Measurements from ENCODE around the gene MAML3.

GRCh38 chr4:139779691-139780090 lies 374.3 kb downstream of the MAML3 start:
- TF ChIP-seq CTCF (IDR thresholded peaks at IDR 0.05): no peak
- TF ChIP-seq POLR2A (IDR thresholded peaks at IDR 0.05): no peak
- TF ChIP-seq EP300 (IDR thresholded peaks at IDR 0.05): no peak

Data from upper lobe of left lung (tissue), 4 donors.